OCI-LY7 (cell line): ENCODE measurements around the gene DNPH1.

Source experiments
- EZH2phosphoT487 ChIP-seq: fragments of 200-600 bp; sonication (generic); IDR thresholded peaks from 2 replicates; pipeline ENCODE4 v1.6.1; 2018; ENCODE audit warnings: low read depth, borderline replicate concordance, mild to moderate bottlenecking, mixed run types, antibody characterized with exemption, low read length, moderate library complexity, mixed read lengths
- TF ChIP-seq, protein P1 (sequence below): fragments of 200-600 bp; sonication (generic); conservative IDR thresholded peaks from 2 replicates; pipeline ENCODE4 v1.5.1; 2014; ENCODE audit warnings: mild to moderate bottlenecking, antibody characterized with exemption, low read length, moderate library complexity, mixed read lengths

GRCh38 chr6:43231053-43231452 is 1.8 kb upstream of the DNPH1 start:
- TF ChIP-seq, protein P1, sequence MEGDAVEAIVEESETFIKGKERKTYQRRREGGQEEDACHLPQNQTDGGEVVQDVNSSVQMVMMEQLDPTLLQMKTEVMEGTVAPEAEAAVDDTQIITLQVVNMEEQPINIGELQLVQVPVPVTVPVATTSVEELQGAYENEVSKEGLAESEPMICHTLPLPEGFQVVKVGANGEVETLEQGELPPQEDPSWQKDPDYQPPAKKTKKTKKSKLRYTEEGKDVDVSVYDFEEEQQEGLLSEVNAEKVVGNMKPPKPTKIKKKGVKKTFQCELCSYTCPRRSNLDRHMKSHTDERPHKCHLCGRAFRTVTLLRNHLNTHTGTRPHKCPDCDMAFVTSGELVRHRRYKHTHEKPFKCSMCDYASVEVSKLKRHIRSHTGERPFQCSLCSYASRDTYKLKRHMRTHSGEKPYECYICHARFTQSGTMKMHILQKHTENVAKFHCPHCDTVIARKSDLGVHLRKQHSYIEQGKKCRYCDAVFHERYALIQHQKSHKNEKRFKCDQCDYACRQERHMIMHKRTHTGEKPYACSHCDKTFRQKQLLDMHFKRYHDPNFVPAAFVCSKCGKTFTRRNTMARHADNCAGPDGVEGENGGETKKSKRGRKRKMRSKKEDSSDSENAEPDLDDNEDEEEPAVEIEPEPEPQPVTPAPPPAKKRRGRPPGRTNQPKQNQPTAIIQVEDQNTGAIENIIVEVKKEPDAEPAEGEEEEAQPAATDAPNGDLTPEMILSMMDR = no peak
- no peak for TF ChIP-seq EZH2phosphoT487
